Keratinocyte (primary cell): ENCODE data around the gene ADGRA3.

Experiments
- EZH2 ChIP-seq: IDR thresholded peaks from one replicate; pipeline ENCODE4 v1.6.1; 2012; ENCODE audit warnings: inconsistent platforms, mild to moderate bottlenecking, low read length, moderate library complexity
- TF ChIP-seq, protein P1 (sequence below), 3 experiments: IDR thresholded peaks in 1 of 3; conservative IDR thresholded peaks in 1 of 3; optimal IDR thresholded peaks in 1 of 3; 2 replicates in 2 of 3; 3 replicates in 1 of 3; pipeline versions ENCODE3 to v1.5.1; 2011; ENCODE audit warnings: low read length in 3 of 3, mild to moderate bottlenecking in 3 of 3, moderate library complexity in 2 of 3, control low read depth in 1 of 3, inconsistent platforms in 1 of 3; ENCODE audit not compliant: insufficient read depth in 2 of 3; ENCODE audit errors: extremely low read depth in 1 of 3

DNA sequence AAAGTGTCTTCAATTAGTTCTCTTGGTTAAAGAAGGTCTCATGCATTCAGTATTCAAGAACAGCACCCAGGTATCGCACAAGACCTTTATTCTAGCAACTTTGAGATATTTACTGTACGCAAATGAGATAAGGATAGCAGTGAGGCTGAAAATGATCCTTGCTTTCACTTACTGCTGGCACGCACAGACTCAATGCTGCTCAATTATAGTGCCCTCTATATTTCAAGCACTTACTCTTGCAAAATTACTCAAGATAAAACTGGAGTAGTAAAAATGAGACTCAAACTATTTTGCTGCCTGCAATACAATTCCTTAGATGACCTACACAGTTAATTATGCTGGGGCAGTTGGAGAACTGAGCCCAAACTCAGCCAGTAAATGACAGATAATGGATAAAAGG, 60.9 kb downstream of the ADGRA3 start:
- TF ChIP-seq, protein P1, sequence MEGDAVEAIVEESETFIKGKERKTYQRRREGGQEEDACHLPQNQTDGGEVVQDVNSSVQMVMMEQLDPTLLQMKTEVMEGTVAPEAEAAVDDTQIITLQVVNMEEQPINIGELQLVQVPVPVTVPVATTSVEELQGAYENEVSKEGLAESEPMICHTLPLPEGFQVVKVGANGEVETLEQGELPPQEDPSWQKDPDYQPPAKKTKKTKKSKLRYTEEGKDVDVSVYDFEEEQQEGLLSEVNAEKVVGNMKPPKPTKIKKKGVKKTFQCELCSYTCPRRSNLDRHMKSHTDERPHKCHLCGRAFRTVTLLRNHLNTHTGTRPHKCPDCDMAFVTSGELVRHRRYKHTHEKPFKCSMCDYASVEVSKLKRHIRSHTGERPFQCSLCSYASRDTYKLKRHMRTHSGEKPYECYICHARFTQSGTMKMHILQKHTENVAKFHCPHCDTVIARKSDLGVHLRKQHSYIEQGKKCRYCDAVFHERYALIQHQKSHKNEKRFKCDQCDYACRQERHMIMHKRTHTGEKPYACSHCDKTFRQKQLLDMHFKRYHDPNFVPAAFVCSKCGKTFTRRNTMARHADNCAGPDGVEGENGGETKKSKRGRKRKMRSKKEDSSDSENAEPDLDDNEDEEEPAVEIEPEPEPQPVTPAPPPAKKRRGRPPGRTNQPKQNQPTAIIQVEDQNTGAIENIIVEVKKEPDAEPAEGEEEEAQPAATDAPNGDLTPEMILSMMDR (optimal IDR thresholded peaks at IDR 0.05 in 1 of 3, IDR thresholded peaks at IDR 0.05 in 1 of 3, conservative IDR thresholded peaks at IDR 0.05 in 1 of 3; ENCODE audit: extremely low read depth in 1 of 3, insufficient read depth in 2 of 3, low read length in 3 of 3): no peak
- no peak for TF ChIP-seq EZH2
